ENCODE data around the gene SPRY4. TPM values are rescaled to one million over a fixed set of nuclear protein-coding genes. Genes with fewer than 3 reads are reported as not detected.

SPRY4 gene
- total and polyA plus RNA-seq, 2 donors (not counting 1 experiment from before 2014, with no cell fraction given), result 4.5 to 6.0 TPM

DNA sequence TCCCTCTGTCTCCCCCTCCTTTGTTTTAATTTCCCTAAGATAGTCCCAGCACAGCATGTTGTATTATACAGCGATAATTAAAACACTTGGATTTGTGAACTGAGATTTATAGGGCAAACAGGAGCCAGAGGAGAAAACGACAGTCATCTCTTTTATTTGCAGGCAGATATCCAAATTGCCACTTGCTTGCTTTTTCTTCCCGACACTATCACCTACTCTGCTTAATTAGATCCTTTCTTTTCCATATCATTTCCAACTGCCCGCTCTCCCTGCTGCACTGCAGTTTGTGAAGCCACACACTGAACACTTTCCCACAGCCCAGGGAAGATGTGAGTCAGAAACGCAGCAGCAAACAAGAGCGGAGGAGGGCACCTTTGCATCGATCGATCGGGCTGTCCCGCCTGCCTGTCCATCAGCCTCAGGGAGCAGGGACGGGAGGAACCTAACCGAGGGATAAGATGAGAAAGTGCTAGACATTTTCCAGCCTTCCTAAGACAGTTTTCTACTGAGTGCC, 35.8 kb upstream of the SPRY4 start:
- peak; percentile 55 to 75 for DNase-seq (ENCODE audit: low read depth in 2 of 2)
- Histone ChIP-seq H3K4me2 (ENCODE audit: extremely low read depth, insufficient read depth, low read length) (no peak overlapping the region), H3K79me2 (ENCODE audit: control insufficient read depth, insufficient read depth, low read length) (peaks cover 4% of the 10 kb centered on the region)

DNA sequence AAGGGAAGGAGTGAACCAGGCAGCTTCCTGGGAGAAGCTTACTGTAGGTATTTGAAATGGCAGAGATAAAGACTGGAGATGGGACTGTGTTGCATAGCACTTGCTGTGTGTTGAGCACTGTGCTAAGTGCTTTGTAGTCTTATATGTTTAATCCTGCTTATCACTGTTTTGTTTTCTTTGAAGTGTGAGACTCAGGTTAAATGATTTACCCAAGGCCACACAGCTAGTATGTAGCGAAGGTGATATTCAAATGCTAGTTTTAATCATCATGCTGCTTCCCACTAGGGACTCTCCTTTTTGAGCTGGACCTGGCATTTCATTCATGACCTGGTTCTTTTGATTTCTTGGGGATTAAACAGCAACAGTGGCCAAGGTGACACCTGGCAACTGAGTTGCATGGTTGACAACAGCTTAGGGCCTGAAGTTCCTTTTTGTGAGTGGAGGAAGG, 35.3 kb upstream of the SPRY4 start:
- no peaks in the 10 kb centered on the region for H3K36me3 ChIP-seq (ENCODE audit: control insufficient read depth, insufficient read depth, low read length)
- no peaks in the 10 kb centered on the region for H3K27me3 ChIP-seq (ENCODE audit: control insufficient read depth, insufficient read depth, low read length)
- H3K79me2 ChIP-seq (ENCODE audit: control insufficient read depth, insufficient read depth, low read length), result peaks cover 4% of the 10 kb centered on the region
- H3K4me3 ChIP-seq (replicated peaks in 1 of 4; ENCODE audit: control extremely low read depth in 1 of 4, insufficient read depth in 1 of 4, low read depth in 3 of 4, low read length in 4 of 4), result no peak overlapping the region
- H4K20me1 ChIP-seq (ENCODE audit: control insufficient read depth, extremely low read depth, insufficient read depth, low read length), result no peaks in the 10 kb centered on the region
- H3K27ac ChIP-seq (ENCODE audit: insufficient read depth, low read length), result no peak overlapping the region
- no peaks in the 10 kb centered on the region for H3K9me3 ChIP-seq (ENCODE audit: control insufficient read depth, insufficient read depth, low read depth, low read length)
- H2AFZ ChIP-seq (ENCODE audit: low read length), result no peak overlapping the region
- DNase-seq (ENCODE audit: low read depth in 2 of 2), result no peak
- no peak for TF ChIP-seq EZH2 (IDR thresholded peaks at IDR 0.05; ENCODE audit: low read length, missing control alignments)
- TF ChIP-seq, protein P1, sequence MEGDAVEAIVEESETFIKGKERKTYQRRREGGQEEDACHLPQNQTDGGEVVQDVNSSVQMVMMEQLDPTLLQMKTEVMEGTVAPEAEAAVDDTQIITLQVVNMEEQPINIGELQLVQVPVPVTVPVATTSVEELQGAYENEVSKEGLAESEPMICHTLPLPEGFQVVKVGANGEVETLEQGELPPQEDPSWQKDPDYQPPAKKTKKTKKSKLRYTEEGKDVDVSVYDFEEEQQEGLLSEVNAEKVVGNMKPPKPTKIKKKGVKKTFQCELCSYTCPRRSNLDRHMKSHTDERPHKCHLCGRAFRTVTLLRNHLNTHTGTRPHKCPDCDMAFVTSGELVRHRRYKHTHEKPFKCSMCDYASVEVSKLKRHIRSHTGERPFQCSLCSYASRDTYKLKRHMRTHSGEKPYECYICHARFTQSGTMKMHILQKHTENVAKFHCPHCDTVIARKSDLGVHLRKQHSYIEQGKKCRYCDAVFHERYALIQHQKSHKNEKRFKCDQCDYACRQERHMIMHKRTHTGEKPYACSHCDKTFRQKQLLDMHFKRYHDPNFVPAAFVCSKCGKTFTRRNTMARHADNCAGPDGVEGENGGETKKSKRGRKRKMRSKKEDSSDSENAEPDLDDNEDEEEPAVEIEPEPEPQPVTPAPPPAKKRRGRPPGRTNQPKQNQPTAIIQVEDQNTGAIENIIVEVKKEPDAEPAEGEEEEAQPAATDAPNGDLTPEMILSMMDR (conservative IDR thresholded peaks at IDR 0.05 in 1 of 2, IDR thresholded peaks at IDR 0.05 in 1 of 2; ENCODE audit: low read depth in 1 of 2, low read length in 2 of 2), result no peak
- H3K4me1 ChIP-seq (ENCODE audit: control insufficient read depth, extremely low read depth, insufficient read depth, low read length), result peaks cover 19% of the 10 kb centered on the region
- H3K4me2 ChIP-seq (ENCODE audit: extremely low read depth, insufficient read depth, low read length), result no peak overlapping the region
- H3K9ac ChIP-seq (ENCODE audit: insufficient read depth, low read length), result no peak overlapping the region

More for the DNA sequence above, 35.8 kb upstream of the SPRY4 start:
- H2AFZ ChIP-seq (ENCODE audit: low read length), result peak overlapping the region; percentile 15
- TF ChIP-seq EZH2 (IDR thresholded peaks at IDR 0.05; ENCODE audit: low read length, missing control alignments), result no peak
- TF ChIP-seq, protein P1 (conservative IDR thresholded peaks at IDR 0.05 in 1 of 2, IDR thresholded peaks at IDR 0.05 in 1 of 2; ENCODE audit: low read depth in 1 of 2, low read length in 2 of 2), result no peak
- H4K20me1 ChIP-seq (ENCODE audit: control insufficient read depth, extremely low read depth, insufficient read depth, low read length), result no peaks in the 10 kb centered on the region
- H3K27ac ChIP-seq (ENCODE audit: insufficient read depth, low read length), result peak overlapping the region; percentile 26
- no peak overlapping the region for H3K4me3 ChIP-seq (replicated peaks in 1 of 4; ENCODE audit: control extremely low read depth in 1 of 4, insufficient read depth in 1 of 4, low read depth in 3 of 4, low read length in 4 of 4)
- no peaks in the 10 kb centered on the region for H3K36me3 ChIP-seq (ENCODE audit: control insufficient read depth, insufficient read depth, low read length)
- no peaks in the 10 kb centered on the region for H3K9me3 ChIP-seq (ENCODE audit: control insufficient read depth, insufficient read depth, low read depth, low read length)
- no peak overlapping the region for H3K9ac ChIP-seq (ENCODE audit: insufficient read depth, low read length)
- peaks cover 19% of the 10 kb centered on the region for H3K4me1 ChIP-seq (ENCODE audit: control insufficient read depth, extremely low read depth, insufficient read depth, low read length)
- H3K27me3 ChIP-seq (ENCODE audit: control insufficient read depth, insufficient read depth, low read length), result no peaks in the 10 kb centered on the region

DNA sequence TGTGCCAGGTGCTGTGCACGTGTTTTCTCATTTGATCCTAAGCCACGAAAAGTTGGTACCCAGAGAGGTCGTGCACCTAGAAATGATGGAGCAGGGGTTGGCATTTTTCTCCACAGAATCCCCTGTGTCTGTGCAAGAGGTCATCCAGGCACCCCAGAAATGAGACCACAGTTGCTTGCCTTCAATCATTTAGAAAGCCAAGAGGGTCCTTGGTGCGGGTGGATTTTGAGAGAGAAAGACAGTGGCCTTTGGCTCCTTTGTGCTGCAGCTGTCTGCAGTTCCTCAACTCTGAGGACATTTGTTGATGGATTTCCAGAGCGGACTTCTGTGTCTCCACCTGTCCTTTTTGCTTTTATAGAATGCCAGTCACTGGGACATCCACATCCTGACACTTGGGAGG, 33.8 kb upstream of the SPRY4 start:
- H3K4me3 ChIP-seq (replicated peaks in 1 of 4; ENCODE audit: control extremely low read depth in 1 of 4, insufficient read depth in 1 of 4, low read depth in 3 of 4, low read length in 4 of 4), result no peak overlapping the region
- H3K9me3 ChIP-seq (ENCODE audit: control insufficient read depth, insufficient read depth, low read depth, low read length), result no peaks in the 10 kb centered on the region
- peaks cover 4% of the 10 kb centered on the region for H3K79me2 ChIP-seq (ENCODE audit: control insufficient read depth, insufficient read depth, low read length)
- no peak for DNase-seq (ENCODE audit: low read depth in 2 of 2)
- H3K36me3 ChIP-seq (ENCODE audit: control insufficient read depth, insufficient read depth, low read length), result no peaks in the 10 kb centered on the region
- no peak overlapping the region for H3K27ac ChIP-seq (ENCODE audit: insufficient read depth, low read length)
- no peaks in the 10 kb centered on the region for H3K27me3 ChIP-seq (ENCODE audit: control insufficient read depth, insufficient read depth, low read length)
- H2AFZ ChIP-seq (ENCODE audit: low read length), result no peak overlapping the region
- TF ChIP-seq, protein P1 (conservative IDR thresholded peaks at IDR 0.05 in 1 of 2, IDR thresholded peaks at IDR 0.05 in 1 of 2; ENCODE audit: low read depth in 1 of 2, low read length in 2 of 2), result no peak
- no peak for TF ChIP-seq EZH2 (IDR thresholded peaks at IDR 0.05; ENCODE audit: low read length, missing control alignments)
- H3K9ac ChIP-seq (ENCODE audit: insufficient read depth, low read length), result no peak overlapping the region
- H3K4me1 ChIP-seq (ENCODE audit: control insufficient read depth, extremely low read depth, insufficient read depth, low read length), result peaks cover 16% of the 10 kb centered on the region
- no peaks in the 10 kb centered on the region for H4K20me1 ChIP-seq (ENCODE audit: control insufficient read depth, extremely low read depth, insufficient read depth, low read length)
- no peak overlapping the region for H3K4me2 ChIP-seq (ENCODE audit: extremely low read depth, insufficient read depth, low read length)

All from fibroblast of lung (primary cell).